ENCODE measurements around the gene RPL6.

RPL6 gene

DNA sequence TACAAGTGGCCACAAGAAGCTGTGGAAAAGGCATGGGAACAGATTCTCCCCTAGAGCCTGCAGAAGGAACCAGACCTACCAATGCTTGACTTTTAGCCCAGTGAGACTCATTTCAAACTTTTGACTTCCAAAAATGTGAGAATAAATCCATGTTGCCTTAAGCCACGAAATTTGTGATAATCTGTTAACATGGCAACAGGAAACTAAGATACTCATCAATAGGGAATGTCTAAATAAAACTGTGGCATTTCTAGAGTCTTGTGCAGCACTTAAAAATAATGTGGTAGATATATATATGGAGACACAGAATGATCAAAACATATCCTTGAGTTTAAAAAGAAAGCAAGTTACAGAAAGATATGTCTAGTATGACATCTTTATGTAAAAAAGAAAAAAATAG, 39.2 kb downstream of the RPL6 start:
- TF ChIP-seq, protein P1, sequence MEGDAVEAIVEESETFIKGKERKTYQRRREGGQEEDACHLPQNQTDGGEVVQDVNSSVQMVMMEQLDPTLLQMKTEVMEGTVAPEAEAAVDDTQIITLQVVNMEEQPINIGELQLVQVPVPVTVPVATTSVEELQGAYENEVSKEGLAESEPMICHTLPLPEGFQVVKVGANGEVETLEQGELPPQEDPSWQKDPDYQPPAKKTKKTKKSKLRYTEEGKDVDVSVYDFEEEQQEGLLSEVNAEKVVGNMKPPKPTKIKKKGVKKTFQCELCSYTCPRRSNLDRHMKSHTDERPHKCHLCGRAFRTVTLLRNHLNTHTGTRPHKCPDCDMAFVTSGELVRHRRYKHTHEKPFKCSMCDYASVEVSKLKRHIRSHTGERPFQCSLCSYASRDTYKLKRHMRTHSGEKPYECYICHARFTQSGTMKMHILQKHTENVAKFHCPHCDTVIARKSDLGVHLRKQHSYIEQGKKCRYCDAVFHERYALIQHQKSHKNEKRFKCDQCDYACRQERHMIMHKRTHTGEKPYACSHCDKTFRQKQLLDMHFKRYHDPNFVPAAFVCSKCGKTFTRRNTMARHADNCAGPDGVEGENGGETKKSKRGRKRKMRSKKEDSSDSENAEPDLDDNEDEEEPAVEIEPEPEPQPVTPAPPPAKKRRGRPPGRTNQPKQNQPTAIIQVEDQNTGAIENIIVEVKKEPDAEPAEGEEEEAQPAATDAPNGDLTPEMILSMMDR (IDR thresholded peaks at IDR 0.05; ENCODE audit: low read depth, low read length) = no peak

DNA sequence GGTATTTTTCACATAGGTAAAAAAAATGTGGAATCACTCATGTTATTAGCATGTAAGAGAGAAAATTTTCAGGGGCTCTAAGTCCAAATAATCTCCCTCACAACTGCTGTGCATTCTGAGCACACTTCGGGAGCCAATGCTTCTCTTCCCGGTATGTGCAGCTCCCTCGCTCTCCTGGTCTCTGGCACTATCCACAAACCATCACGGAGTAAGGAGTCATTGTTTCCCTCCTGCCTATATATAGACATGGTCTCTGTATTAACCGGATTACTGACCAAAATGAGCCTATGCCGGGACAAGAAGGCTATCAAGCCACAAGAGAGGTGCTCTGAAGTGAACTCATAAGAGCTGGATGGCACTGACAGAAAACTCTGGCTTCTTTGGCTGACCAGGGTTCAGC, 40.5 kb downstream of the RPL6 start:
- TF ChIP-seq, protein P1 (IDR thresholded peaks at IDR 0.05; ENCODE audit: low read depth, low read length) = no peak
- DNase-seq (ENCODE audit: extremely low read depth, low read depth) = no peak

More for the DNA sequence above, 39.2 kb downstream of the RPL6 start:
- no peak for DNase-seq (ENCODE audit: extremely low read depth, low read depth)

DNA sequence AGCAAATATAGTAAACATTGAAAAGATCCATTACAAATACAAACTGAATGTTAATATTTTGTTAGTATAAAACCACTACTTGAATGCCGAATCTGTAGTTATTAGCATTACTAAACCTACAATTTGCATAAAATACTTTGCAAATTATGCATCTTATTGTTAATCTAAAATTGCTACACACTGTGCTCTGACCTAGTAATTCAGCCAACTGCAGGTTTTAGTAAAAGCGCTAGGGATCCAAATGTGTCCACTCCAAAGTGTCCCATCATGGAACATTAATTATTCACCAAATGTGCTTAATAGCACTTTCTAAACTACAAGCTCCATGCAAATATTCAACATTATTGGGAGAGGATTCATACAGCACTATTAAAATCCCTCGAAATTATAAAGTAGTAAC, 41.4 kb downstream of the RPL6 start:
- DNase-seq (ENCODE audit: extremely low read depth, low read depth) = no peak
- TF ChIP-seq, protein P1 (IDR thresholded peaks at IDR 0.05; ENCODE audit: low read depth, low read length) = no peak

DNA sequence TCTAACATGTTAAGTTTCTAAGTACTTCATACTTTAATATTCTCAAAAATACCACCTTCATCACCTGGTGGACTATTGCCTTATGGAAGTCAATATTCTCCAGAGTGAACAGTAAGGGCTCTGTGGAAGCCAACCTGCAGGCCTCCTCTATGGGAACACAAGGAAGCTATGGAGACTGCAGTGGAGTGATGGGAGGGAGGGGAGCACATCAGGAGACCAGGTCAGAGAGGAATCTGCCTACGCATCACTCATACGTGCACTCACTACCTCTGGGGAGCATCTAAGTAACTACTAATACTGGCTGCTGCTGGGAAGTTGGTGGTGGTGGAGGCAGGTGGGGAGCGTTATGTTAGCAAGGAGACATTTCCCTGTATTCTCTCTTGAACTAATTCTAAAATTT, 47.1 kb downstream of the RPL6 start:
- DNase-seq (ENCODE audit: extremely low read depth, low read depth) = no peak

DNA sequence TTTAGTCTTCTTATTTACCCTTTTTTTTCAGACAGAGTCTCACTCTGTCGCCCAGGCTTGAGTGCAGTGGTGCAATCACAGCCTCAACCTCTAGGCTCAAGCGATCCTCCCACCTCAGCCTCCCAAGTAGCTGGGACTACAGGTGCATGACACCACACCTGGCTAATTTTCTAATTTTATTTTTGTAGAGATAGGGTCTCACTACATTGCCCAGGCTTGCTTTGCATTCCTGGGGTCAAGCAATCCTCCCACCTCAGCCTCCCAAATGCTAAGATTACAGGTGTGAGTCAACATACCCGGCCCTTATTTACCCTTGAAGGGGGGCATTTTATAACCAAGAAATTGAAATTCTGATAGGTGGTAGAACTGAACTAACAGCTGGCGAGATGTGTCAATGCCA, 48.1 kb downstream of the RPL6 start:
- TF ChIP-seq, protein P1 (IDR thresholded peaks at IDR 0.05; ENCODE audit: low read depth, low read length) = no peak
- no peak for DNase-seq (ENCODE audit: extremely low read depth, low read depth)

More for the DNA sequence above, 47.1 kb downstream of the RPL6 start:
- TF ChIP-seq, protein P1 (IDR thresholded peaks at IDR 0.05; ENCODE audit: low read depth, low read length) = no peak

DNA sequence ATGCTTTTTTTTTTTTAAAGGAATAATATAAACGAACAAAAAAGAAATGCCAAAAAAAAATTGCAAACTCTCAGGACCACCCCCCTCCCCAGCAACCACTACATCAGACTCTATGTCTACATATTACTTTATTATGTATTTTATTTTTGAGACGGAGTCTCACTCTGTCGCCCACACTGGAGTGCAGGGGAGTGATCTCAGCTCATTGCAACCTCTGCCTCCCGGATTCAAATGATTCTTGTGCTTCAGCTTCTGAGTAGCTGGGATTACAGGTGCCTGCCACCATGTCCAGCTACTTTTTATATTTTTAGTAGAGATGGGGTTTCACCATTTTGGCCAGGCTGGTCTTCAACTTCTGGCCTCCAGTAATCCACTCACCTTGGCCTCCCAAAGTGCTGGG, 50.1 kb downstream of the RPL6 start:
- DNase-seq (ENCODE audit: extremely low read depth, low read depth) = no peak
- TF ChIP-seq, protein P1 (IDR thresholded peaks at IDR 0.05; ENCODE audit: low read depth, low read length) = no peak

DNA sequence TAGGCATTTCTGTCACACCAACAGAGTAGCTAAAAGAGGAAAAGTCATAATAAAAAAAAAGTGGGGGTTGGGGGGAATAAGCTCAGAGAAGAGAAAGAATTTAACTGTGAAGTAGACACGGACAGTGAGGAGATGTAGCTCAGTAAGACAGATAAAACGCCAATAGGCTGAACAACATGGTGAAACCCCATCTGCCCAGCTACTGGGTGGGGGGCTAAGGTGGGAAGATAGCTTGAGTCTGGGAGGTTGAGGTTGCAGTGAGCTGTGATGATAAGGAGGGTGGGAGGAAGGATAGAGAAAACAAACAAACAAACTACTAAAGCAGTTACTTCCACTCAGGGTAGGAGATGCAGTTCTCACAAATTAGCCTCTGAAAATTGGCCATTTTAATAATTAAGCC, 52.2 kb downstream of the RPL6 start:
- TF ChIP-seq, protein P1 (IDR thresholded peaks at IDR 0.05; ENCODE audit: low read depth, low read length) = no peak
- DNase-seq (ENCODE audit: extremely low read depth, low read depth) = no peak

All from AG09319 (cell line).